ENCODE measurements around the gene CYB5R3.

DNA sequence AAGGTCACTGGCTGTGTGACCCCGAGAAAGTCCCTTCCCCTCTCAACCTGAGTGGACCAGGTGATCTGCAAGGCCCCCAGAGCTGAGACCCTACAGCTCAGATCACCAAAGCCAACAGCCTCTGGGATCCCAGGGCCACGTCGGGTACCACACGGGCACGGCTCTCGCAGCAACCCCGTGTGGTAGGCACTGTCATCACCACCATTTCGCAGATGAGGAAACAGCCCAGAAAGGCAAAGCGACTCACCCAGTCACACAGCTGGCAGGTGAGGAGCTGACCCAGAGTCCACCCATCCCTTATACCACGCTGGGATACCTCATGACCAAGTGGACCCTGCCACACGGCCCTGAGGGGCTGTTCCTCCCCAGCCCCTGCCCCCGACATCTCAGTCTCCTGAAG lies 11.6 kb downstream of the CYB5R3 start:
- TF ChIP-seq, protein P1, sequence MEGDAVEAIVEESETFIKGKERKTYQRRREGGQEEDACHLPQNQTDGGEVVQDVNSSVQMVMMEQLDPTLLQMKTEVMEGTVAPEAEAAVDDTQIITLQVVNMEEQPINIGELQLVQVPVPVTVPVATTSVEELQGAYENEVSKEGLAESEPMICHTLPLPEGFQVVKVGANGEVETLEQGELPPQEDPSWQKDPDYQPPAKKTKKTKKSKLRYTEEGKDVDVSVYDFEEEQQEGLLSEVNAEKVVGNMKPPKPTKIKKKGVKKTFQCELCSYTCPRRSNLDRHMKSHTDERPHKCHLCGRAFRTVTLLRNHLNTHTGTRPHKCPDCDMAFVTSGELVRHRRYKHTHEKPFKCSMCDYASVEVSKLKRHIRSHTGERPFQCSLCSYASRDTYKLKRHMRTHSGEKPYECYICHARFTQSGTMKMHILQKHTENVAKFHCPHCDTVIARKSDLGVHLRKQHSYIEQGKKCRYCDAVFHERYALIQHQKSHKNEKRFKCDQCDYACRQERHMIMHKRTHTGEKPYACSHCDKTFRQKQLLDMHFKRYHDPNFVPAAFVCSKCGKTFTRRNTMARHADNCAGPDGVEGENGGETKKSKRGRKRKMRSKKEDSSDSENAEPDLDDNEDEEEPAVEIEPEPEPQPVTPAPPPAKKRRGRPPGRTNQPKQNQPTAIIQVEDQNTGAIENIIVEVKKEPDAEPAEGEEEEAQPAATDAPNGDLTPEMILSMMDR (IDR thresholded peaks at IDR 0.05), result no peak
- no peak for TF ChIP-seq ZFX (IDR thresholded peaks at IDR 0.05; ENCODE audit: borderline replicate concordance)

Measured in 22Rv1 (cell line).